Stimulated activated CD8-positive, alpha-beta memory T cell treated with anti-CD3 and anti-CD28 coated beads, Interleukin-15, amount 100 ng/mL, for 1 hour (primary cell): ENCODE results near the gene COIL.
"Not testable (repeated sequence)": the region's sequence is repeated elsewhere in the genome, so short reads cannot be mapped to it uniquely, and the experiment has no call there.

Experiments
- DNase-seq: peaks from one replicate; pipeline ENCODE4 v3.0.0-alpha.2; 2020; ENCODE audit warnings: low read depth

The COIL gene, protein sequence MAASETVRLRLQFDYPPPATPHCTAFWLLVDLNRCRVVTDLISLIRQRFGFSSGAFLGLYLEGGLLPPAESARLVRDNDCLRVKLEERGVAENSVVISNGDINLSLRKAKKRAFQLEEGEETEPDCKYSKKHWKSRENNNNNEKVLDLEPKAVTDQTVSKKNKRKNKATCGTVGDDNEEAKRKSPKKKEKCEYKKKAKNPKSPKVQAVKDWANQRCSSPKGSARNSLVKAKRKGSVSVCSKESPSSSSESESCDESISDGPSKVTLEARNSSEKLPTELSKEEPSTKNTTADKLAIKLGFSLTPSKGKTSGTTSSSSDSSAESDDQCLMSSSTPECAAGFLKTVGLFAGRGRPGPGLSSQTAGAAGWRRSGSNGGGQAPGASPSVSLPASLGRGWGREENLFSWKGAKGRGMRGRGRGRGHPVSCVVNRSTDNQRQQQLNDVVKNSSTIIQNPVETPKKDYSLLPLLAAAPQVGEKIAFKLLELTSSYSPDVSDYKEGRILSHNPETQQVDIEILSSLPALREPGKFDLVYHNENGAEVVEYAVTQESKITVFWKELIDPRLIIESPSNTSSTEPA

DNA sequence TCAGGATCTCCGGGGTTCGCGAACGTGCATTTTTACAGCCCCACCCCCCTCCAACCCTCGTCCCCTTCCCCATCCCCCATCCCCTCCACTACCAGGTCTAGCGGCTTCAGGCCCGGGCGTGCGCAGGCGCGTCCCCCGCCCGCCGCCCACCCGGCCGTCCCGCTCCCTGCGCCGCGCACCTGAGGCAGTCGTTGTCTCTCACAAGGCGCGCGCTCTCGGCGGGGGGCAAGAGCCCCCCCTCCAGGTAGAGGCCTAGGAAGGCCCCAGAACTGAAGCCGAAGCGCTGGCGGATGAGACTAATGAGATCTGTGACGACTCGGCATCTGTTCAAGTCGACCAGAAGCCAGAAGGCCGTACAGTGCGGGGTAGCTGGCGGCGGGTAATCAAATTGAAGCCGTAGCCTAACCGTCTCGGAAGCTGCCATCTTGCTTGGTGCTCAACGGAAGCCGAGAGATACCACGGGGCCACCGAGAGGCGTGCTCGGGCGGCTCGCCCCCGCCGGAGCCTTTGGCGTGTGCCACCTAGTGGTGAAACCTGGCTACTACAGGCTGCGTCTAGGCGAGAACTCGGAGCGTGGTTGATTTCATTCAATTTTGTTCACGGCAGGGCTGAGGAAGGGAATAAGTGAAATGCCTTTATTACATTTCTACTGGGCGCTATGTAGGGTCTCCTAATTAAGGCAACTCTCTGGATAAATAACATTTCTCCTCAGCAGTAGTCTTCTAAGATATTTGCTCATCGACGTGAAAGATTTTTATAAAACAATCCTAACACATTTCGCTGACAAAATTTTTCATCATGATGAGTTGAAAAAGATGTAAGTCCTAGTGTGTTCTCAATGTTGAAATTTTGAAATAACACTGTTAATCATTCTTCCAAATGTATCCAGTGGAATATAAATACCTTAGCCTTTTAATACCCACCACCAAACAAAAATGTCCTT lies at the start of gene COIL:
COIL (minus strand) TSS at position 455 of the 943 bp plus-strand sequence; CDS start at position 424, 31 bp downstream.
- DNase-seq: peak; percentile 96

DNA sequence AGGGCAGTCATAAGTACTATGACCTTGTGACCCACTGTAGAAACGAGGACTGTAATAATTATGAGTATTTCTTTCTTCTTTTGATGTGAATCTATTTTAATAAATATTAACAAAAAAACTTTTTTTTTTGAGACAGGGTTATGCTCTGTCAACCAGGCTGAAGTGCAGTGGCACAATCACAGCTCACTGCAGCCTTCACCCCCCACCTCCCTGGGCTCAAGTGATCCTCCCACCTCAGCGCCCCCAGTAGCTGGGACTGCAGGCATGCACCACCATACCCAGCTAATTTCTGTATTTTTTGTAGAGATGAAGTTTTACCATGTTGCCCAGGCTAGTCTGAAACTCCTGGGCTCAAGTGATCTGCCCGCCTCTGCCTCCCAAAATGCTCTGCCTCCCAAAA lies 49.6 kb upstream of the COIL start:
- DNase-seq: no peak

DNA sequence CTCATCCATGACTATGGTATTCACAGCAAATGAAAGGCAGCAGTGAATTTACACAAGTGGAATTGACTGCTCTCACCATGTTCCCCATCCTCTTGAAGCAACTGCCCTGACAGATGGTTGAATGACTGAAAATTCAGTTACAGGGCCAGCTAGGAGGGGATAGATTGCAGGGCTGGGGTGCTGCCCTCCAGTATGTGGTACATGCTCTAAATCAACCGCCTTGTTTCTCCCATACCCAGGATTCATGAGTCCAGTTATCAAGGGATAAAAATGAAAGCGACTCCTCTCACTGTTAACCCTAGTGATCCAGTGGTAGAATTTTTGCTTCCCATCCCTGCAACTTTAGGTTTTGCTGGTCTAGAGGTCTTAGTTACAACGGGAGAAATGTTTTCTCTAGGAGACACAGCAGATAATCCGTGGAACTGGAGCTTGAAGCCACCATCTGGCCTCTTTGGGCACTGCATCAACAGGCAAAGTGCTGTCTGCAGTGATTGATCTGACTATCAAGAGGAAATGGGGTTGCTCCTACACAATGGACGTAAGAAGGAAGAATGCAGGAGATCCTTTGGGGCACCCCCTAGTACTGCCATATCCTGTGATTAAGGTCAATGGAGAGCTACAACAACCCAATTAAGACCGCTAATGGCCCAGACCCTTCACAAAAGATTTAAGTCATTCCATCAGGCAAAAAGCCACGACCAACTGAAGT lies 49.0 kb upstream of the COIL start:
- peak; percentile 18 for DNase-seq

DNA sequence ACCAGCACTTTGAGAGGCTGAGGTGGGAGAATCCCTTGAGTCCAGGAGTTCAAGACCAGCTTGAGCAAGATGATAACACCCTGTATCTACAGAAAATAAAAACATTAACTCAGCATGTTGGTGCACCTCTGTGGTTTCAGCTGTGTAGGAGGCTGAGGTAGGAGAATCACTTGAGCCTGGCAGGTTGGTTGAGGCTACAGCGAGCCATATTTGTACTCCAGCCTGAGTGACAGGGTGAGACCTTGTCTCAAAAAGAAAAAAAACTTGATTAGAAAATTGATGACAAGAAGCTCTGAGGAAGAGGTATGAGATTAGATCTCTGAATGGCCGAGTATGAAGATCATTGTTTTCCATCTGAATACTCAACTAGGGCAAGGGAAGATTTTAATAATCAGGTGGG lies 48.1 kb upstream of the COIL start:
- no peak for DNase-seq

DNA sequence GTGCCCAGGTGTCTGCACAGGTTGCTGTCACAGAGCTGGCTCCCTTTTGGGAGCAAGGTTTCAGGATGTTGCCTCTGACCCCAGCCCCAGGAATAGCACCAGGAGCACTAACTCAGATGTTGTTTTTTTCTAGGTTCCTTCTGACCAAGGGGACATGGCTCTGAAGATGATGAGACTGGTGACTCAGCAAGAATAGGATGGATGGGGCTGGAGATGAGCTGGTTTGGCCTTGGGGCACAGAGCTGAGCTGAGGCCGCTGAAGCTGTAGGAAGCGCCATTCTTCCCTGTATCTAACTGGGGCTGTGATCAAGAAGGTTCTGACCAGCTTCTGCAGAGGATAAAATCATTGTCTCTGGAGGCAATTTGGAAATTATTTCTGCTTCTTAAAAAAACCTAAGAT lies 45.2 kb upstream of the COIL start:
- no peak for DNase-seq

DNA sequence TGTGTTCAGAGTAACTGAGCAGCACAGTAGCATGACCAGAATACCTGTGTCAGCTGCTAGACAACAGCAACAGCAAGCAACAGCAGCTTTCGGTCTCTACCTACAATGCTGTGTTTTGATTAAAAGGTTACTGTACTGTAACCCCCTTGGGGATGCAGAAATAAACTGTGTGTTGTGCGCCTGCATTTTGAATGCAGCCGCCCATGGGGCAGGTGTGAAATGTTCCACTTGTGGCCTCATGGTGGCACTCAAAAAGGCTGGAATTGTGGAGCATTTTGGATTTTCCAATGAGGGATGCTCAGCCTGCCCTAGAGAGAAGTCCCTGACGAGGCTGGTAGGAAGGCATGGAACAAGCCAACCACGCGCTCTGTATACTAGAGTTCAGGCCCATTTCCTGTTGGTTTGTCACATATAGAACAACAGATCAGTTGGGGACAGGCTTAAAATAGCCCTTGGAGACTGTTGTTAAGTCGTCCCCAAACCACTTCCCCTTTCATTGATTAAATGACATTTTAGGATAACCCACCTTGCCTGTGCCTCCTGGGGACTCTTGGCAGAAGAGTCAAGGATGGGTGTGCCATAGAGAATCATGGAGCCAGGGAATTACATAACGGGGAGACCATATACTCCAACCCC lies 44.2 kb upstream of the COIL start:
- no peak for DNase-seq

DNA sequence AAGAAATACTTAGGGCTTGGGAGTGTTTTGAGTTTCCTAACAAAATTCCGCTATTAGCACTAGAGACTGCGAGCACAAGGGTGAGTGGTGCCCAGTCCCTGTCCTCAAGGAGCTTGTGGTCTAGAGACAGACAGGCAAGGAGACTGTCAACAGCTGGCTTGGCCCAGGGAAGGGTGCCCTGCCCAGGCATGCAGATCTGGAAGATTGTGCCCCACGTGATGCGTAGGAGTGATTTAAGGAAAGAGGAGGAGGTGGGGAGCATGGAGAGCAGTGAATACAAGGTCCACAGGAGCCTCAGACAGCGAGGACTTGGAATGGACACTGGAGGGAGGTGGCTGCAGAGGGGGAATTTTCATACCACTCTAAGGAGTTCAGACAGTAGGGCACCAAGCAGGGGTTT lies 42.1 kb upstream of the COIL start:
- DNase-seq: no peak

DNA sequence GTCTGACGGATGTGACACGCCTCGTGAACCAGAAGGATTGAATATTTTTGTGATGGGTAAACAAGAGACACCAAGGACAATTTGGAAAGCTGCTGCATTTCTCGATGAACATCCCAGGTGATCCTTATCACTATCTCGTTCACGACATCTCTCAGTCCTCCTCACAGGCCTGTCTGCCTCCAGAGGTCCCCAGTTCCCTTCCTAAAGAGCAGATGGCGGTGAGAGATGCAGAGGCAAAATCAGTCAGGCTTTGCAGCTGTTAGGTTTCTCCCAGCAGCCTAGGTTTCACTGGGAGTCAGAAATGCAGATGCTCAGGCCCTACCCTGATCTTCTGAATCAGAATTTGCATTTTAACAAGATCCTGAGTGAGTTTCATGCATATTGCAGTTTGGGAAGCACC lies 40.7 kb upstream of the COIL start:
- no peak for DNase-seq

DNA sequence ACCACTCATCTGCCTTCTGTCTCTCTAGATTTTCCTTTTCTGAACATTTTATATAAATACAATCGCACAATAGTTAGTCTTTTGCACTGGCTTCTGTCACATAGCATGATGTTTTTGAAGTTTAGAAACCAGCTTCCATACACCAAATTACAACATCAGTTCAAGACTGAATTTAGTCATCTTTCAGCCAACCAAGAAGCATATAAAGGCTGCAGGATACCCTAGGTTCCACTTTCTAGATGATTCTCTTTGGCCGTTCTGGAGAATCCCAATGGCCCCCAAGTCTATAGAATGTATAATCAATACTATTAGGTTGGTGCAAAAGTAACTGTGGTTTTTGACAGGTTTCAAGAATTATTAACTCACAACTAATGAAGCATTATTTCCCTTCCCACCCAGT lies 36.5 kb upstream of the COIL start:
- DNase-seq: no peak

DNA sequence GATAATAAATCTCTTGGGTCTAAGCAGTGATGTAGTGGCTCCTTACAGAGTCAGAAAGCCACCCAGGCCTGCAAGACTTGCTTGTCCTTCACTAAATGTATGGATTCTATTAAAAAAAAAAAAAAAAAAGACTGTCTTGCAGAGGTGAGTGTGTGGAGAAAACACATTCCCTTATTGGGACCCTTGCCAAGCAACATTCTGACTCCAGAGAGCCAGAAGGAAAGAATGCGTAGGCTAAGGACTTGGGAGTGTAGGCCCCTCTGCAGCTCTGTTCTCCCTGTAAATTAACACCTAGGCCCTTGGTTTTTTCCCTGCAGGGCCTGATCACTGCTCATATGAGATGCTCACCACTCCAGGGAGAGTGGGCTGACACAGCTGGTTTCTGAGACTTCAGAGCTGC lies 34.9 kb upstream of the COIL start:
- DNase-seq: no peak

DNA sequence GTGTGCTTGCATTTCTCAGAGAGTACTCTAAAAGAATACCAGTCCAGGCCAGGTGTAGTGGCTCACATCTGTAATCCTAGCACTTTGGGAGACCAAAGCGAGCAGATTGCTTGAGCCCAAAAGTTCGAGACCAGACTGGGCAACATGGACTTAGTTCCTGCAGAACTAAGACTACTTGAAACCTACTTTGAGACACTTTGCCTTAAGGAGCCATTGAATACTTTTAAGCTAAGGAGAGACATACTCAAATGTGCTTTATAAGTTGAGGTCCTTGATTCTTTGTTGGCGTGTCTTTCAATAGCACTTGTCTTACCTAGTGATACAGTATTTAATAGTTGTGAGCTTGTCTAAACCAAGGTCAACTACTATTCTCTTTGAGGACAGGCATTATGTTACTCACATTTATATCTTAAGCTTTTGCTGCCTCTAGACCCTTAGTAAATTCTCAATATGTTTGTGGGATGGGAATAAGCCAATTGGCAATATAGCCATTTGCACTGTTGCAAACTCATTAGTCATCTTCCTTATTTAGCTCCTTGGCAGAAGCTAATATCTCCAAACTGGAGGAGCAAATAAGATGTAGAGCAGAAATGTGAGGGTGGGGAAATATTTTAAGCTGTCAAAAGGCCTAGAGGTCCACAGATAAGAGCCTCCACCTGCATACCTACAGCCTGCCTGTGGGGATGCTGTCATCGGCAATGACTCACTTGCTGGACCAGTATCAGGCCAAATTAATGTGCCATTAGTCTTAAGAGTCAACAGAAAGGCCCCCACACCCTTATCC lies 33.4 kb upstream of the COIL start:
- no peak for DNase-seq

DNA sequence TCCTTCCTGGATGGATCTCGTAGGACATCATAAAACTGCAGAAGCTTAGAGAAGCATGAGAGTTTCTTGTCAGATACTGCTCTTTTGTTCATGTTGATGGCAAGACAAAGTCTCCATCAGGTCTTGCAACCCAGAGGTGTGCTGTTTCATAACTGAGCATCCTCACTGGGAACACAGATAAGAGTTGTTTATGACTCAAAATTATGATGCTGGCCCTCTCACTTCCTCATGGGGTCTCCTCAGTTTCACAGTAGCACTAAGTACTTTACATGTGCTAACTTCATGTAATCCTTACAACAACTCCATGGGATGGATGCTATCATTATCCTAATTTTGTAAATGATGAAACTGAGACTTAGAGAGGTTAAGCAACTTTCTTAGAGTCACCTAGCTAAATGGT lies 31.5 kb upstream of the COIL start:
- DNase-seq: no peak

DNA sequence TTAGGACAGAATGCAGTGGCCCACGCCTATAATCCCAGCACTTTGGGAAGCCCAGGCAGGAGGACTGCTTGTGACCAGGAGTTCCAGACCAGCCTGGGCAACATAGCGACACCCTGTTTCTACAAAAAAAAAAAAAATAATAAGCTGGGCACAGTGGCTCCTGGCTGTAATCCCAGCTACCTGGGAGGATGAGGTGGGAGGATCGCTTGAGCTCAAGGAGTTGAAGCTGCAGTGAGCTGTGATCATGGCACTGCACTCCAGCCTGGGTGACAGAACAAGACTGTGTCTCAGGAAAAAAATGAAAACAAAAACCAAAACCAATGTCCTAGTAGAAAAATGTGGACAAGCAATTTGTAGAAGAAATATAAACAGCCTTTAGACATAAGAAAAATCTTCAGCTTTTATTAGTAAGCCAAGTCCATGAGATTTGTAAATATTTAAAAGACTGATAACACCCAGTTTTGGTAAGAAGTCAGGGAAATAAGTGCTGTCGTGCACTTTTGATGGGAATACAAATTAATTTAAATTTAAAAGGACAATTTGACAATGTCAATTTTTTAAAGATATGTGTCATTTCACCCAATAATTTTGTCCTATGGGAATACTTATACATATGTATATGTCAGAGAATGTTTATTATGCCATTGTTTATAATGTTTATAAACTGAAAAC lies 28.2 kb upstream of the COIL start:
- DNase-seq: no peak

DNA sequence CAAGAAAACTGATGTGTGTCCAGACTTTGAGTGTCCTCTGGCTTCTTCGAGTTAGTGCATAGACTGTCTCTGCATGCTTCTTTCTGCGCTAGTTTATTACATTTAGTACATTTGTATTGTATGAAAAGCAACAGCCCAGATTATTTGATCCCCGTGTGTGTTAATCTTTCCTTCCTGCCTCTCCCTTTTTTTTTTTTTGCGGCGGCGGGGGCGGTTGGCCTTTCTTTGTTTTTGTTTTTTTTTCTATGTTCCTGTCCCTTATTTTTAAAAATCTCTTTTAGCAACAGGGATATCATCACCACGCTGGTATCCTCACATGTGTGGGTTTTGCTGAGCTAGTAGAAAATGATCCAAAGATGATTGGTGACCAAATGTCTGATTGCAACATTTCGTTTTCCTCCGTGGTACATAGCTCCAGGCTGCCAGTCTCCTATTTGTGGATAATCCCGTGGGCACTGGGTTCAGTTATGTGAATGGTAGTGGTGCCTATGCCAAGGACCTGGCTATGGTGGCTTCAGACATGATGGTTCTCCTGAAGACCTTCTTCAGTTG lies 26.5 kb upstream of the COIL start:
- DNase-seq: no peak

DNA sequence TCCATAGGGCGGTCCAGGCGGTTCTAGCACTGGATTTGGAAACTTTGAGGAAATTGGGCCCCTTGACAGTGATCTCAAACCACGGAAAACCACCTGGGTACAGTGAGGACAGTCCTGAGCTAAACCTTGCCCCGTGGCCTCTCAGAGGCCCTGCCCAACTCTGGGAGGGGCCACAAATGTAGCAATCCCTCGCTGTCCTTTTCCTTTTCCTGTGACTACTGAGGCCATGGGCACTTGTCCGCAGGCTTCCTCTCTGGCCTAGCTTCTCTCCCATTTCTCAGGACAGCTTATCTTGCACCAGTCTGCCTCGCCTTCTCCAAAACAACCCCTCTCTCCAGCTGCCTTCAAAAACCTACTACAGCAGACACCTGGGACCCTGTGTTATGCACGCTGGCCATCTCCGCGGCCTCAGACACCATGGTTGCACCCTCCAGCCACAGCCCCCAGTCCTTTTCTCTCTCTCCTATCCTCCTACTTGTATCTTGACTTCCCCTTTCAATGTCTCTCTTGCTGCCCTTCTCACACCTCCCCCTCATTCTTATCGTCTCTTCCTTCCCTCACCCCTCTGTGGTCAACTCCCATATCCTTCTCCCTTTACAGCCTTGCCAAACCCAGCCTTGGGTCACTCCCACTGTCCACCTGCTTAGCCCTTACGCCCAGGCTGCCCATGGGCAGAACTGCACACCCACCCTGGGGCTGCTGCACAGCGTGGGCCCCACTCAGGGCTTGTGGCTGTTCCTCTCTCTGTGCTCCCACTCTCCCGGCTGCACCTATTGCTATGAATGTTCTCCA lies 24.7 kb upstream of the COIL start:
- DNase-seq: no peak

DNA sequence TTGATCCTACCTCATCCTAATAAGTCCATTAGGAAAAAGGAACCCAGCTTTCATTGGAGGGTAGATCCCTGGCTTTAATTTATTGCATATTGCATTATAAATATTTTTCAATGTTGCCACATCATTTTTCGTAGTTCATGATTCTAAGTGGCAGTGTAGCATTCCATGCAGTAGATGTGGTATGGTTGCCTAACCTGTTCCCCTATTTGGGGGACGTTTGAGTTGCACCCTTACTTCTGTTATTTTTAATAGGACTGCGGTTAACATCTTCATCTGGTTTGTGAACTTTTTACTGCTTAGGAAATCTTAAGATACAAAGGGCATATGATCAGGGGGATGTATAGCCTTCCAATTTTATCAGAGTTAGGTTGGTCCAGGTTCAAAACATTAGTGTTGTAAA lies 22.5 kb upstream of the COIL start:
- no peak for DNase-seq

DNA sequence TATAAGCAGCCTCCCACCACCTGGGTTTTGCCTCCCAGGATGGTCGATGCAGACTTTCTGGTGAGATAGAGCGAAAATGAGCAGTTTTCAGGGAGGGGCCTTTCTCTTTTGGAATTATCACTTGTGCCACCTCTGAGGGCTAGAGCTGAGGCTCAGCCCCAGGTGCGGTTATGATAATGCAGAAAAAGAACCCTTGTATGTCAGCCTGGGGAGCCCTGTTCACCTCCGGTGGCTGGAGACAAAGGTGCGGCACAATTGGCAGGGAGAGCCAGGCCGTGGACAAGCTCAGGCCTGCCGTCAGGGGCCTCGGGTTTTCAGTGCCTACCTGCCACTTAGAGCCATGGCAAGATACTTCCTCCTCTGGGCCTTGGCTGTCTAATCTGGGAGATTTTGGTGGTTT lies 21.5 kb upstream of the COIL start:
- no peak for DNase-seq

DNA sequence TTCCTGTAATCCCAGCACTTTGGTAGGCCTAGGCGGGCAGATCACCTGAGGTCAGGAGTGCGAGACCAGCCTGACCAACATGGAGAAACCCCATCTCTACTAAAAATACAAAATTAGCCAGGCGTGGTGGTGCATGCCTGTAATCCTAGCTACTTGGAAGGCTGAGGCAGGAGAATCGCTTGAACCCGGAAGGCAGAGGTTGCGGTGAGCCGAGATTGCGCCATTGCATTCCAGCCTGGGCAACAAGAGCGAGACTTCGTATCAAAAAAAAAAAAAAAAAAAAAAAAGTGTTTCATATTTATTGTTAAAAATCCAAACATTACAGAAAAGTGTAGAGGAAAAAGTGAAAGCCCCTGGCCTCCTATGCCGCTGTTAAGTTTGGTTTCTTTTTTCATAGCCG lies 19.7 kb upstream of the COIL start:
- not testable (repeated sequence) for DNase-seq

DNA sequence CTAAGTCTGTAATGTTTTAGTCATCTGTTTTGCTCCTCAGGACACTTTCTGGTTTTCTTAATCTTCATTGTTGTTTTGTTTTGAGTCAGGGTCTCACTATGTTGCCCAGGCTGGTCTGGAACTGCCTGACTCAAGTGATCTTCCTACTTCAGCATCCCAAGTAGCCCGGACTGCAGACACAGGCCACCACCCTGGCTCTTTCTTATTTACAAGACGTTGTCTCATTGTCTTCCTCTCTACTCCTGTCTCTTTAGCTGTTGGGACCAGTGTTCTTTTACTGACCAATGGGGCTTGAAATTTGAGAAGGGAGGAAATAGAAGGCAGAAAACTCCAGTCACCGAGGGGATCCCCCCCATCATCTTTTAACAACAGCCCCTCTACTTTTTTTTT lies 18.2 kb upstream of the COIL start:
- DNase-seq: no peak
